Inflammatory macrophage treated with lipopolysaccharide for 4 hours (primary cell): ENCODE measurements around the gene RSPH3.

Source experiments
- DNase-seq: peaks from one replicate; pipeline ENCODE4 v3.0.0-alpha.2; 2020

RSPH3 gene

DNA sequence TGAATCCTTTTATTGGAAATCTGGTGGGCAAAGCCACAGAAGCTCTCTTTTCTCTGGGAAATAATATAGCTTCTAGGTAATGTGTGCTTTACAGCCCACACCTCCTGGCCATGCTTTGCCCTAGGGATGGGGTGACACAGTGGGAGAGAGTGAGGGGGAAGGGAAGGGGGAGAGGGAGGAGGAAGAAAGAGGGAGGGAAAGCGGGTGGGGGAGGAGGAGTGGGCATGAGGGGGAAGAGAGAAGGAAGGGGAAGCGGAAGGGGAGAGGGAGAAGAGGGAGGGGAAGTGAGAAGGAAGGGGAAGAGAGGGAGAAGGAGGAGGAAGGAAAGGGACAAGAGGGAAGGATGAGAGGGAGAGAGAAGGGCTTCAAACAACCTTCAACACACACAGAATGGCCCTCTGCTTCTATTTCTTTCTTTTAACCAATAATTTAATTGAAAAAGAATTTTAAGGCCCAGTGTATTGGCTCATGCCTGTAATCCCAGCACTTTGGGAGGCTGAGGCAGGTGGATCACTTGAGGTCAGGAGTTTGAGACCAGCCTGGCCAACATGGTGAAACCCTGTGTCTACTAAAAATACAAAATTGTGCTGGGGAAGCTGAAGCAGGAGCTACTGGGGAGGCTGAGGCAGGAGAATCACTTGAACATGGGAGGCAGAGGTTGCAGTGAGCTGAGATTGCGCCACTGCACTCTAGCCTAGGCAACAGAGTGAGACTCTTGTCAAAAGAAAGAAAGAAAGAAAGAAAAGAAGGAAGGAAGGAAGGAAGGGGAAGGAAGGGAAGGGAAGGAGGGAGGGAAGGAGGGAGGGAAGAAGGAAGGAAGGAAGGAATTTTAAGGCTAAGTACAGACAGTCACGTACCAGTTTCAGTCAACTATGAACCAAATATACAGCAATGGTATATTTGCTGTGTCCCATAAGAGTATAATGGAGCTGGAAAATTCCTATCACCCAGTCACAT is 75.2 kb downstream of the RSPH3 start:
- DNase-seq: no peak

DNA sequence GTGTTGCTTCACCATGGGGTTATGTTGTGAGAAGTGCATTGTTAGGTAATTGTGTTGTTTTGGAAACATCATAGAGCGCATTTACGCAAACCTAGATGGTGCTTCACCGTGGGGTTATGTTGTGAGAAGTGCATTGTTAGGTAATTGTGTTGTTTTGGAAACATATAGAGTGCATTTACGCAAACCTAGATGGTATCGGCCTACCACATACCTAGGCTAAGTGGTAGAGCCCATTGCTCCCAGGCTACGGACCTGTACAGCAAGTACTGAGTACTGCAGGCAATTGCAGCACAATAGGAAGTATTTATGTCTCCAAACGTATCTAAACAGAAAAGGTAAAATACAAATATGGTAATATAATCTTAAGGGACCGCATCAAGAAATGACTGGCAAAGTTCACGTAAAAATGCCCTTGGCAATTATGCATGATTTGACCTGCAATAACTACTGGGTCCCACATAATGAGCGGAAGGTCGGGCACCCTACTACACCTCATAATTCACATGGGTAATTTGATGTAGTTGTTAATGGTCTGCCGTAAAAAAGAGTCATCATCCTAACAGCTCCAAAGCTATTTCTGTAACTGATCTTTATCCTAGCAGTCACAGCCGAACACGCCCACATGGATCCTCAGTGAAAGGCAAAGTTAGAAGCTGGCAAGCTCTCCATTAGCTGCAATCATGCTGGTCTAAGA is 76.0 kb downstream of the RSPH3 start:
- DNase-seq: no peak
